IPS DF 6.9 (cell line): ENCODE results near the gene ZNF614.

ENCODE experiments used
- DNase-seq: peaks from one replicate; pipeline ENCODE4 v3.0.0-alpha.2; 2013; ENCODE audit warnings: low read depth, low spot score
- H3K27ac ChIP-seq: one replicate; pipeline ENCODE4 v1.5.1; 2013; ENCODE audit warnings: low read length, control low read depth
- H3K27me3 ChIP-seq: 2 replicates; pipeline ENCODE4 v1.6.1; 2013; ENCODE audit warnings: mild to moderate bottlenecking, low read length; ENCODE audit not compliant: control insufficient read depth, insufficient read depth
- H3K36me3 ChIP-seq: 2 replicates; pipeline ENCODE4 v1.6.1; 2013; ENCODE audit warnings: low read length; ENCODE audit not compliant: control insufficient read depth, insufficient read depth
- H3K4me1 ChIP-seq: 2 replicates; pipeline ENCODE4 v1.6.1; 2013; ENCODE audit warnings: low read length; ENCODE audit not compliant: control insufficient read depth, insufficient read depth
- H3K4me3 ChIP-seq: 2 replicates; pipeline ENCODE4 v1.5.1; 2013; ENCODE audit warnings: mild to moderate bottlenecking, low read length
- H3K9me3 ChIP-seq: 2 replicates; pipeline ENCODE4 v1.6.1; 2013; ENCODE audit warnings: low read length, inconsistent platforms; ENCODE audit not compliant: control insufficient read depth, insufficient read depth
- WGBS: extraction: QIAGEN DNeasy Blood & Tissue Kit; methylation state at CpG from one replicate; pipeline ENCODE4 v1.1.7; 2013; ENCODE audit warnings: mixed read lengths, missing lambda C conversion rate; ENCODE audit not compliant: insufficient read length, insufficient coverage; 5-methylcytosine and 5-hydroxymethylcytosine counted together

ZNF614 gene

DNA sequence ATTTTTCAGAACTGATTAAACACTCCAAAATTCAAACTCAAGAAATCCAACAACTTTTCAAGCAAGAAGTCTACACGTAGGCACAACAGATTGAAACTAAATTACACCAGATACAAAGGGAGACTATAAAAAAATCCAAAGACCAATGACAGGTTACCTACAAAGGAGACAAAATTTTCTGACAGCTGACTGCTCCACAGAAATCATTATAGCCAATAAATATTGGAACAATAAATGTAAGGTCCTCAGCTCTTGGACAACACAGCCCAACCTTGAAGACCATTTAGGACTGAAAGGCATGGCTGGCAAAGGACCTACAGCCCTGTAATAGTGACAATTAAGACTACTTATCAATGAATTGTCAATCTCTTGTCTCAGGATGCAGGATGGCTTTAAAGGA, 57.5 kb downstream of the ZNF614 start:
- WGBS, result no CpG with 5 or more reads among the region's 1 CpG
- DNase-seq, result no peak
- H3K4me1 ChIP-seq, result no peaks in the 10 kb centered on the region
- H3K27ac ChIP-seq, result no peak overlapping the region
- no peaks in the 10 kb centered on the region for H3K27me3 ChIP-seq
- H3K4me3 ChIP-seq, result no peak overlapping the region
- peaks cover 12% of the 10 kb centered on the region for H3K9me3 ChIP-seq
- H3K36me3 ChIP-seq, result peaks cover 16% of the 10 kb centered on the region; the same call in 1 of the 2 replicates

GRCh38 chr19:51965583-51965982, 62.6 kb downstream of the ZNF614 start:
- H3K27ac ChIP-seq, result no peak overlapping the region
- no peak for DNase-seq
- no peaks in the 10 kb centered on the region for H3K4me1 ChIP-seq
- WGBS, result no CpG with 5 or more reads among the region's 5 CpGs
- H3K36me3 ChIP-seq, result peaks cover 14% of the 10 kb centered on the region; the same call in 1 of the 2 replicates
- no peak overlapping the region for H3K4me3 ChIP-seq
- no peaks in the 10 kb centered on the region for H3K27me3 ChIP-seq
- H3K9me3 ChIP-seq, result peaks cover 1% of the 10 kb centered on the region; the same call in 1 of the 2 replicates
